ENCODE measurements around the gene IRAK1. TPM values are rescaled to one million over a fixed set of nuclear protein-coding genes. Genes with fewer than 3 reads are reported as not detected.

The IRAK1 gene
- total and polyA plus RNA-seq, 2 of the 8 experiments (the other 6 are each of a cell fraction or from before 2014, with no cell fraction given) = 26.6 to 41.7 TPM

- TF ChIP-seq SIN3A (conservative IDR thresholded peaks at IDR 0.05 in 1 of 2, IDR thresholded peaks at IDR 0.05 in 1 of 2; ENCODE audit: low read depth in 1 of 2, low read length in 2 of 2) = no peak
- no peak for TF ChIP-seq KDM4A (IDR thresholded peaks at IDR 0.05; ENCODE audit: low read depth, low read length, severe bottlenecking)
These were observed 28.6 kb downstream of the IRAK1 start (continued) for GRCh38 chrX:153991013-153991580.
